Neural cell (in vitro differentiated cells): ENCODE data around the gene LCNL1. TPM values are rescaled to one million over a fixed set of nuclear protein-coding genes. Genes with fewer than 3 reads are reported as not detected.

ENCODE experiments used
- H2AFZ ChIP-seq: fragments of 200-600, 300-800 bp; sonication (generic), shearing (Covaris generic); 2 replicates; pipeline ENCODE4 v1.6.0; 2014; ENCODE audit warnings: low read depth, mild to moderate bottlenecking, antibody characterized with exemption, low read length, moderate library complexity
- H3F3A ChIP-seq: fragments of 200-600 bp; shearing (Covaris generic); 2 replicates; pipeline ENCODE4 v1.6.1; 2016; ENCODE audit warnings: mild to moderate bottlenecking, moderate library complexity, mixed read lengths, antibody characterized with exemption, low read length; ENCODE audit not compliant: insufficient read depth, poor library complexity, severe bottlenecking
- H3K27ac ChIP-seq: fragments of 200-600, 300-800 bp; sonication (generic), shearing (Covaris generic); 2 replicates; pipeline ENCODE4 v1.5.1; 2014; ENCODE audit warnings: mild to moderate bottlenecking, low read length, moderate library complexity
- H3K27me3 ChIP-seq: fragments of 300-800, 200-600 bp; sonication (generic), shearing (Covaris generic); 2 replicates; pipeline ENCODE4 v1.6.0; 2014; ENCODE audit warnings: mild to moderate bottlenecking, low read depth, low read length, moderate library complexity; ENCODE audit not compliant: insufficient read depth
- H3K36me3 ChIP-seq: fragments of 300-800, 200-600 bp; sonication (generic), shearing (Covaris generic); 2 replicates; pipeline ENCODE4 v1.5.1; 2014; ENCODE audit warnings: mild to moderate bottlenecking, antibody characterized with exemption, low read length, moderate library complexity; ENCODE audit not compliant: insufficient read depth
- H3K4me2 ChIP-seq: fragments of 300-800, 200-600 bp; sonication (generic), shearing (Covaris generic); 2 replicates; pipeline ENCODE4 v1.6.0; 2014; ENCODE audit warnings: mild to moderate bottlenecking, low read length
- H3K4me3 ChIP-seq: fragments of 300-800, 200-600 bp; sonication (generic), shearing (Covaris generic); 2 replicates; pipeline ENCODE4 v1.5.1; 2014; ENCODE audit warnings: mild to moderate bottlenecking, low read length, moderate library complexity
- H3K79me2 ChIP-seq: fragments of 200-600 bp; shearing (Covaris generic); replicated peaks from 2 replicates; pipeline ENCODE4 v1.6.0; 2014; ENCODE audit warnings: mild to moderate bottlenecking, low read length, moderate library complexity; ENCODE audit not compliant: insufficient read depth
- H3K9ac ChIP-seq: fragments of 300-800, 200-600 bp; sonication (generic), shearing (Covaris generic); 2 replicates; pipeline ENCODE4 v1.6.1; 2016; ENCODE audit warnings: mild to moderate bottlenecking, low read length, mixed read lengths
- H3K9me2 ChIP-seq: fragments of 200-600 bp; shearing (Covaris generic); 2 replicates; pipeline ENCODE4 v1.6.1; 2016; ENCODE audit warnings: mild to moderate bottlenecking, low read length, mixed read lengths; ENCODE audit not compliant: insufficient read depth
- H3K9me3 ChIP-seq: fragments of 200-600, 300-800 bp; sonication (generic), shearing (Covaris generic); 2 replicates; pipeline ENCODE4 v1.6.1; 2016; ENCODE audit warnings: mild to moderate bottlenecking, mixed run types, low read length, moderate library complexity, mixed read lengths
- H4K20me1 ChIP-seq: fragments of 200-600 bp; shearing (Covaris generic); 2 replicates; pipeline ENCODE4 v1.6.1; 2016; ENCODE audit warnings: mild to moderate bottlenecking, mixed run types; ENCODE audit not compliant: insufficient read depth
- EZH2 ChIP-seq: fragments of 200-600, 300-800 bp; shearing (Covaris generic), sonication (generic); IDR thresholded peaks from 2 replicates; pipeline ENCODE4 v1.6.1; 2014; ENCODE audit warnings: antibody characterized with exemption, low read length, borderline replicate concordance, mild to moderate bottlenecking; ENCODE audit not compliant: insufficient read depth, poor library complexity, severe bottlenecking
- MXI1 ChIP-seq: fragments of 450-650 bp; conservative IDR thresholded peaks from 2 replicates; pipeline ENCODE4 v1.6.1; 2014; ENCODE audit warnings: antibody characterized with exemption, mild to moderate bottlenecking; ENCODE audit not compliant: poor library complexity, severe bottlenecking
- POLR2AphosphoS5 ChIP-seq: IDR thresholded peaks from 2 replicates; pipeline ENCODE4 v1.6.1; 2012
- RAD21 ChIP-seq: fragments of 450-650 bp; conservative IDR thresholded peaks from 2 replicates; pipeline ENCODE4 v1.6.1; 2014; ENCODE audit warnings: antibody characterized with exemption, mild to moderate bottlenecking, moderate library complexity
- SMC3 ChIP-seq: fragments of 450-650 bp; conservative IDR thresholded peaks from 2 replicates; pipeline ENCODE4 v1.6.1; 2014; ENCODE audit warnings: antibody characterized with exemption, mild to moderate bottlenecking, moderate library complexity; ENCODE audit not compliant: poor library complexity
- TAF1 ChIP-seq: IDR thresholded peaks from 2 replicates; pipeline ENCODE4 v1.6.1; 2012; ENCODE audit warnings: low read depth
- polyA plus RNA-seq: library from polyadenylated mRNA; depleted of rRNA; stranded (reverse); fragments of >200 nt; gene quantifications from 2 replicates; pipeline ENCODE4 v1.2.3, GENCODE V29; 2014
- TF ChIP-seq, protein P1 (sequence below): fragments of 450-650 bp; IDR thresholded peaks from 2 replicates; pipeline ENCODE4 v1.5.1; 2014; ENCODE audit warnings: antibody characterized with exemption, mild to moderate bottlenecking, moderate library complexity; ENCODE audit not compliant: poor library complexity, severe bottlenecking
- TF ChIP-seq, protein P2 (sequence below): IDR thresholded peaks from 2 replicates; pipeline ENCODE4 v1.6.1; 2012; ENCODE audit warnings: borderline replicate concordance

The LCNL1 gene
- polyA plus RNA-seq, 1 donor from 2014 or later: not detected

DNA sequence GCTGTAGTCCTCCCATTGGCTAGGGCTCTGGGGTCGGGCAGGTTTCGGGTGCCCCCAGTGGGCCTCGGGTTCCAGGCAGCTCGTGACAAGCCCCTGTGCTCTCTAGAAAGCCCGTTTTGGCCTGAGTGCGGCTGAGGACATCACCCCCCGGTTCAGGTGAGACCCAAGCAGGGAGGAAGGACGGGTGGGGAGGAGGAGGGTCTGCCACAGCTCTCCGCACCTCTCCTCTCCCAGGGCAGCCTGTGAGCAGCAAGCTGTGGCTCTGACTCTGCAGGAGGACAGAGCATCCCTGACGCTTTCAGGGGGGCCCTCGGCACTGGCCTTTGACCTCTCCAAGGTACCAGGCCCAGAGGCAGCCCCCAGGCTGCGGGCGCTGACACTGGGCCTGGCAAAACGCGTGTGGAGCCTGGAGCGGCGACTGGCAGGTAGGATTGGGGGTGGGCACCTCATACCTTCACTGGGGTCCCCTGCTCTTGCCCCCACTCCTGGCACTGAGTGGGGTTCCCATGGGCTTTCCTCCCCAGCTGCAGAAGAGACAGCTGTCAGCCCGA, 10.1 kb downstream of the LCNL1 start:
- Histone ChIP-seq H3K79me2 (no peaks in the 10 kb centered on the region), H3K4me2 (peak overlapping the region; percentile 87), H2AFZ (peak overlapping the region; percentile 70), H3K36me3 (no peaks in the 10 kb centered on the region), H3K9ac (peak overlapping the region; percentile 81), H3K9me3 (no peaks in the 10 kb centered on the region), H3K4me3 (peak overlapping the region; percentile 96), H3K27me3 (no peaks in the 10 kb centered on the region), H3K9me2 (no peaks in the 10 kb centered on the region), H3K27ac (peak overlapping the region; percentile 42), H4K20me1 (no peaks in the 10 kb centered on the region), H3F3A (no peaks in the 10 kb centered on the region)
- TF ChIP-seq, protein P1, sequence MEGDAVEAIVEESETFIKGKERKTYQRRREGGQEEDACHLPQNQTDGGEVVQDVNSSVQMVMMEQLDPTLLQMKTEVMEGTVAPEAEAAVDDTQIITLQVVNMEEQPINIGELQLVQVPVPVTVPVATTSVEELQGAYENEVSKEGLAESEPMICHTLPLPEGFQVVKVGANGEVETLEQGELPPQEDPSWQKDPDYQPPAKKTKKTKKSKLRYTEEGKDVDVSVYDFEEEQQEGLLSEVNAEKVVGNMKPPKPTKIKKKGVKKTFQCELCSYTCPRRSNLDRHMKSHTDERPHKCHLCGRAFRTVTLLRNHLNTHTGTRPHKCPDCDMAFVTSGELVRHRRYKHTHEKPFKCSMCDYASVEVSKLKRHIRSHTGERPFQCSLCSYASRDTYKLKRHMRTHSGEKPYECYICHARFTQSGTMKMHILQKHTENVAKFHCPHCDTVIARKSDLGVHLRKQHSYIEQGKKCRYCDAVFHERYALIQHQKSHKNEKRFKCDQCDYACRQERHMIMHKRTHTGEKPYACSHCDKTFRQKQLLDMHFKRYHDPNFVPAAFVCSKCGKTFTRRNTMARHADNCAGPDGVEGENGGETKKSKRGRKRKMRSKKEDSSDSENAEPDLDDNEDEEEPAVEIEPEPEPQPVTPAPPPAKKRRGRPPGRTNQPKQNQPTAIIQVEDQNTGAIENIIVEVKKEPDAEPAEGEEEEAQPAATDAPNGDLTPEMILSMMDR: no peak
- TF ChIP-seq RAD21: no peak
- TF ChIP-seq MXI1: no peak
- TF ChIP-seq, protein P2, sequence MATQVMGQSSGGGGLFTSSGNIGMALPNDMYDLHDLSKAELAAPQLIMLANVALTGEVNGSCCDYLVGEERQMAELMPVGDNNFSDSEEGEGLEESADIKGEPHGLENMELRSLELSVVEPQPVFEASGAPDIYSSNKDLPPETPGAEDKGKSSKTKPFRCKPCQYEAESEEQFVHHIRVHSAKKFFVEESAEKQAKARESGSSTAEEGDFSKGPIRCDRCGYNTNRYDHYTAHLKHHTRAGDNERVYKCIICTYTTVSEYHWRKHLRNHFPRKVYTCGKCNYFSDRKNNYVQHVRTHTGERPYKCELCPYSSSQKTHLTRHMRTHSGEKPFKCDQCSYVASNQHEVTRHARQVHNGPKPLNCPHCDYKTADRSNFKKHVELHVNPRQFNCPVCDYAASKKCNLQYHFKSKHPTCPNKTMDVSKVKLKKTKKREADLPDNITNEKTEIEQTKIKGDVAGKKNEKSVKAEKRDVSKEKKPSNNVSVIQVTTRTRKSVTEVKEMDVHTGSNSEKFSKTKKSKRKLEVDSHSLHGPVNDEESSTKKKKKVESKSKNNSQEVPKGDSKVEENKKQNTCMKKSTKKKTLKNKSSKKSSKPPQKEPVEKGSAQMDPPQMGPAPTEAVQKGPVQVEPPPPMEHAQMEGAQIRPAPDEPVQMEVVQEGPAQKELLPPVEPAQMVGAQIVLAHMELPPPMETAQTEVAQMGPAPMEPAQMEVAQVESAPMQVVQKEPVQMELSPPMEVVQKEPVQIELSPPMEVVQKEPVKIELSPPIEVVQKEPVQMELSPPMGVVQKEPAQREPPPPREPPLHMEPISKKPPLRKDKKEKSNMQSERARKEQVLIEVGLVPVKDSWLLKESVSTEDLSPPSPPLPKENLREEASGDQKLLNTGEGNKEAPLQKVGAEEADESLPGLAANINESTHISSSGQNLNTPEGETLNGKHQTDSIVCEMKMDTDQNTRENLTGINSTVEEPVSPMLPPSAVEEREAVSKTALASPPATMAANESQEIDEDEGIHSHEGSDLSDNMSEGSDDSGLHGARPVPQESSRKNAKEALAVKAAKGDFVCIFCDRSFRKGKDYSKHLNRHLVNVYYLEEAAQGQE: no peak
- TF ChIP-seq POLR2AphosphoS5: no peak
- TF ChIP-seq EZH2: no peak

DNA sequence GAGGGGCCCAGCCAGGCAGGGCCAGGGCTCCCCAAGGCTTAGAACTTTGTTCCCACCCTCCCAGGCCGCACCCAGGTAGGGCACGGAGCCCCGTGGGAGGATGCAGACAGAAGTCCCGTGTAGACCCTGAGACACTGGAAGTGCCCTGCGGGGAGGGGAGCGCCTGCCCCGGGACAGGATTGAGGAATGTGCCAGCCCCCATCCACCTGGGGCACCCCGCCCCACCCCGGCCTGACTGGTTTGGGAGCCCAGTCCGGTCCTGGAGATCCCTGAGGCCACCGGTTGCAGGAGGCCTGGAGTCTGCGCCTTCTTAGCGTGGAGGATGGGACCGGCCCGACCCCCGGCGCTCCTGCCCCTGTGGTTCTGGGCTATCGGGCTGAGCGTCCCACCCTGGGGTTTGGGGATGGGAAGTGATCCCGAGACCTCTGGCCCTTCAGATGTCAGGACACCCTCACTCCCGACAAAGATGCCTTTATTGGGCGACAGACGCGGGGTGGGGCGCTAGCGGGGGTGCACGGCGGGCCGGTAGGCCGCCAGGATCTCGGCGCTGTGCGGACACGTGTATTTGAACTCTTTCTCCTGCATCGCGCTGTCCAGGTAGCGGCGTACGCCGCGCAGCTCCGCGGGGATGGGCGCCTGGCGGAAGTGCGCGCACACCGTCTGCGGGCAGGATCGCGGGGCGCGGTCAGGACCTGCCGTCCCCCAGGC, 11.5 kb downstream of the LCNL1 start:
- Histone ChIP-seq H3K4me2 (no peak overlapping the region), H3F3A (no peaks in the 10 kb centered on the region), H3K36me3 (no peaks in the 10 kb centered on the region), H3K9ac (no peak overlapping the region), H3K79me2 (no peaks in the 10 kb centered on the region), H3K9me3 (no peaks in the 10 kb centered on the region), H2AFZ (no peak overlapping the region), H3K27ac (no peak overlapping the region), H3K27me3 (no peaks in the 10 kb centered on the region), H4K20me1 (no peaks in the 10 kb centered on the region), H3K9me2 (no peaks in the 10 kb centered on the region), H3K4me3 (no peak overlapping the region)
- TF ChIP-seq, protein P2: no peak
- TF ChIP-seq MXI1 (no peak), SMC3 (no peak), EZH2 (no peak), TAF1 (no peak), POLR2AphosphoS5 (no peak), RAD21 (no peak)
- TF ChIP-seq, protein P1: no peak
